ENCODE results near the gene OR1M1.

DNA sequence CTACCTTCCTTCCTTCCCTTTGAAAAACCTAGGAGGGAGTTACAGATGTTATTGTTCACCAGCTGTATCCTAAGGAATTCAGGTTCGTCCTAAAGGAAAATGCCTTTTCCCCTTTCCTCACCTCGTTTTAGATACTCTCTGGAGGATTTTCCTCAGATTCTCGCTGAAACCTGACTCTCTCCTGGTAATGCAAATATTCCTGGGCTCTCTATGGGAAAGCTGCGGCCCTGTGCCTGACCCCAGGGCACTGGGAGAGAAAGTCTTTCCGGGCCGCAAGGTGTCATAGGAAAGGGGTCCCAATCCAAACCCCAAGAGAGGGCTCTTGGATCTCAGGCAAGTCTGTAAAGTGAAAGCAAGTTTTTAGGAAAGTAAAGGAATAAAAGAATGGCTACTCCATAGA, 13.1 kb upstream of the OR1M1 start:
- TF ChIP-seq, protein P1, sequence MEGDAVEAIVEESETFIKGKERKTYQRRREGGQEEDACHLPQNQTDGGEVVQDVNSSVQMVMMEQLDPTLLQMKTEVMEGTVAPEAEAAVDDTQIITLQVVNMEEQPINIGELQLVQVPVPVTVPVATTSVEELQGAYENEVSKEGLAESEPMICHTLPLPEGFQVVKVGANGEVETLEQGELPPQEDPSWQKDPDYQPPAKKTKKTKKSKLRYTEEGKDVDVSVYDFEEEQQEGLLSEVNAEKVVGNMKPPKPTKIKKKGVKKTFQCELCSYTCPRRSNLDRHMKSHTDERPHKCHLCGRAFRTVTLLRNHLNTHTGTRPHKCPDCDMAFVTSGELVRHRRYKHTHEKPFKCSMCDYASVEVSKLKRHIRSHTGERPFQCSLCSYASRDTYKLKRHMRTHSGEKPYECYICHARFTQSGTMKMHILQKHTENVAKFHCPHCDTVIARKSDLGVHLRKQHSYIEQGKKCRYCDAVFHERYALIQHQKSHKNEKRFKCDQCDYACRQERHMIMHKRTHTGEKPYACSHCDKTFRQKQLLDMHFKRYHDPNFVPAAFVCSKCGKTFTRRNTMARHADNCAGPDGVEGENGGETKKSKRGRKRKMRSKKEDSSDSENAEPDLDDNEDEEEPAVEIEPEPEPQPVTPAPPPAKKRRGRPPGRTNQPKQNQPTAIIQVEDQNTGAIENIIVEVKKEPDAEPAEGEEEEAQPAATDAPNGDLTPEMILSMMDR (conservative IDR thresholded peaks at IDR 0.05; ENCODE audit: low read depth, low read length), result no peak
- no peak for TF ChIP-seq EZH2 (IDR thresholded peaks at IDR 0.05; ENCODE audit: low read length, unreplicated experiment)

Data from PC-3 (cell line).